SK-N-SH treated with all-trans-retinoic acid at 6 μM for 48 hours (cell line): ENCODE results near the gene SLC5A6.

Experiments used
- ATAC-seq: fragments of 200-7000 bp; cut with Tn5 transposase; 3 replicates; pipeline ENCODE4 v1.9.1; 2020; ENCODE audit warnings: mild to moderate bottlenecking, moderate library complexity
- BACH2 ChIP-seq: fragments of 250-450 bp; sonication (Bioruptor Pico); IDR thresholded peaks from 2 replicates; pipeline ENCODE4 v1.9.0; 2021; ENCODE audit warnings: mild to moderate bottlenecking, borderline replicate concordance
- CREB5 ChIP-seq: fragments of 250-450 bp; sonication (Bioruptor Pico); IDR thresholded peaks from 2 replicates; pipeline ENCODE4 v1.5.1; 2020; ENCODE audit warnings: low read depth, mild to moderate bottlenecking, moderate library complexity
- CSRNP3 ChIP-seq: fragments of 250-450 bp; sonication (Bioruptor Pico); IDR thresholded peaks from 2 replicates; pipeline ENCODE4 v1.5.1; 2021; ENCODE audit warnings: mild to moderate bottlenecking, moderate library complexity
- ESRRG ChIP-seq: fragments of 250-450 bp; sonication (Bioruptor Pico); IDR thresholded peaks from 2 replicates; pipeline ENCODE4 v1.6.1; 2021; ENCODE audit warnings: mild to moderate bottlenecking
- GLIS3 ChIP-seq: fragments of 250-450 bp; sonication (Bioruptor Pico); IDR thresholded peaks from 2 replicates; pipeline ENCODE4 v1.5.0; 2020; ENCODE audit warnings: mild to moderate bottlenecking, moderate library complexity
- ISL1 ChIP-seq: fragments of 250-450 bp; sonication (Bioruptor Pico); IDR thresholded peaks from 2 replicates; pipeline ENCODE4 v2.1.2; 2022; ENCODE audit warnings: mild to moderate bottlenecking, moderate library complexity
- OSR1 ChIP-seq: fragments of 250-450 bp; sonication (Bioruptor Pico); IDR thresholded peaks from 2 replicates; pipeline ENCODE4 v1.8.0; 2022; ENCODE audit warnings: moderate library complexity, mild to moderate bottlenecking, inconsistent platforms
- POU6F1 ChIP-seq: fragments of 250-450 bp; sonication (Bioruptor Pico); IDR thresholded peaks from 2 replicates; pipeline ENCODE4 v1.8.0; 2021; ENCODE audit warnings: low read depth, mild to moderate bottlenecking, moderate library complexity, borderline replicate concordance
- PPARA ChIP-seq: fragments of 250-450 bp; sonication (Bioruptor Pico); IDR thresholded peaks from 2 replicates; pipeline ENCODE4 v1.5.0; 2020; ENCODE audit warnings: mild to moderate bottlenecking, borderline replicate concordance
- RARB ChIP-seq: fragments of 250-450 bp; sonication (Bioruptor Pico); IDR thresholded peaks from 2 replicates; pipeline ENCODE4 v1.8.0; 2021; ENCODE audit warnings: mild to moderate bottlenecking, moderate library complexity
- SNAI2 ChIP-seq: fragments of 250-450 bp; sonication (Bioruptor Pico); IDR thresholded peaks from 2 replicates; pipeline ENCODE4 v1.5.0; 2020; ENCODE audit warnings: mild to moderate bottlenecking, moderate library complexity
- TCF4 ChIP-seq: fragments of 250-450 bp; sonication (Bioruptor Pico); IDR thresholded peaks from 2 replicates; pipeline ENCODE4 v1.8.0; 2021; ENCODE audit warnings: mild to moderate bottlenecking, moderate library complexity, borderline replicate concordance
- TOX ChIP-seq: fragments of 250-450 bp; sonication (Bioruptor Pico); IDR thresholded peaks from 2 replicates; pipeline ENCODE4 v1.8.0; 2021; ENCODE audit warnings: mild to moderate bottlenecking, moderate library complexity, borderline replicate concordance
- TSHZ2 ChIP-seq: fragments of 250-450 bp; sonication (Bioruptor Pico); IDR thresholded peaks from 2 replicates; pipeline ENCODE4 v1.5.0; 2020; ENCODE audit warnings: mild to moderate bottlenecking, moderate library complexity
- ZC3H10 ChIP-seq: fragments of 250-450 bp; sonication (Bioruptor Pico); IDR thresholded peaks from 2 replicates; pipeline ENCODE4 v1.5.1; 2021; ENCODE audit warnings: mild to moderate bottlenecking, moderate library complexity
- ZFP3 ChIP-seq: fragments of 250-450 bp; sonication (Bioruptor Pico); IDR thresholded peaks from 2 replicates; pipeline ENCODE4 v1.5.0; 2020; ENCODE audit warnings: mild to moderate bottlenecking, moderate library complexity
- ZFP30 ChIP-seq: fragments of 450-650 bp; formaldehyde crosslinking; IDR thresholded peaks from 2 replicates; pipeline ENCODE4 v1.5.0; 2022; ENCODE audit warnings: mild to moderate bottlenecking, moderate library complexity
- ZNF565 ChIP-seq: fragments of 450-650 bp; formaldehyde crosslinking; conservative IDR thresholded peaks from 2 replicates; pipeline ENCODE4 v1.5.0; 2020; ENCODE audit warnings: low read depth, mild to moderate bottlenecking, moderate library complexity
- ZNF70 ChIP-seq: fragments of 450-650 bp; formaldehyde crosslinking; IDR thresholded peaks from 2 replicates; pipeline ENCODE4 v1.5.0; 2020; ENCODE audit warnings: mild to moderate bottlenecking, moderate library complexity
- ZNF8 ChIP-seq: fragments of 450-650 bp; formaldehyde crosslinking; IDR thresholded peaks from 2 replicates; pipeline ENCODE4 v1.5.0; 2020; ENCODE audit warnings: mild to moderate bottlenecking, moderate library complexity

Gene SLC5A6

GRCh38 chr2:27211241-27211942 is 676 bp downstream of the SLC5A6 start (continued):
- no peak for TF ChIP-seq ZC3H10

GRCh38 chr2:27209621-27210401 is 2.3 kb downstream of the SLC5A6 start:
- TF ChIP-seq BACH2 (CRISPR knock-in tag) (no peak), ISL1 (no peak), PPARA (no peak), ZNF8 (CRISPR knock-in tag) (no peak), OSR1 (CRISPR knock-in tag) (no peak), ZNF70 (CRISPR knock-in tag) (no peak), ESRRG (CRISPR knock-in tag) (no peak), TOX (CRISPR knock-in tag) (no peak), ZFP3 (CRISPR knock-in tag) (no peak)
- ATAC-seq: no peak

- TF ChIP-seq SNAI2 (CRISPR knock-in tag) (no peak), BACH2 (CRISPR knock-in tag) (no peak), PPARA (no peak), GLIS3 (CRISPR knock-in tag) (no peak), CREB5 (CRISPR knock-in tag) (no peak), ZFP30 (no peak), CSRNP3 (CRISPR knock-in tag) (no peak), ZNF565 (CRISPR knock-in tag) (no peak), ISL1 (no peak), ESRRG (CRISPR knock-in tag) (no peak), ZFP3 (CRISPR knock-in tag) (no peak), TCF4 (no peak)
- TF ChIP-seq, all 23 proteins: peak for 0
These were observed 3.5 kb downstream of the SLC5A6 start for GRCh38 chr2:27208486-27209050.

GRCh38 chr2:27206346-27206745 is 5.7 kb downstream of the SLC5A6 start:
- no peak for ATAC-seq
- no peak for TF ChIP-seq ZNF565 (CRISPR knock-in tag)

More at GRCh38 chr2:27208486-27209050, 3.5 kb downstream of the SLC5A6 start:
- no peak for ATAC-seq

- no peak for ATAC-seq
- no peak for TF ChIP-seq CREB5 (CRISPR knock-in tag)
- TF ChIP-seq POU6F1 (CRISPR knock-in tag): no peak
- no peak for TF ChIP-seq PPARA
- no peak for TF ChIP-seq ISL1
- no peak for TF ChIP-seq ESRRG (CRISPR knock-in tag)
- TF ChIP-seq SNAI2 (CRISPR knock-in tag): no peak
- TF ChIP-seq ZNF8 (CRISPR knock-in tag): no peak
- no peak for TF ChIP-seq OSR1 (CRISPR knock-in tag)
- TF ChIP-seq ZNF565 (CRISPR knock-in tag): no peak
- TF ChIP-seq RARB (CRISPR knock-in tag): no peak
- TF ChIP-seq BACH2 (CRISPR knock-in tag): no peak
- TF ChIP-seq TCF4: no peak
- no peak for TF ChIP-seq ZFP30
- no peak for TF ChIP-seq TSHZ2 (CRISPR knock-in tag)
- TF ChIP-seq, all 23 proteins: peak for 0
These were observed 6.9 kb downstream of the SLC5A6 start for GRCh38 chr2:27205206-27205605.
